K562 (cell line): Measurements from ENCODE around the gene UBE2L3. TPM values are rescaled to one million over a fixed set of nuclear protein-coding genes. Genes with fewer than 3 reads are reported as not detected.

Source experiments
- MAFF ChIP-seq: IDR thresholded peaks from 2 replicates; pipeline ENCODE4 v1.6.1; 2012; ENCODE audit warnings: low read length, improper control_type of control experiment
- PML ChIP-seq: IDR thresholded peaks from 2 replicates; pipeline ENCODE4 v1.6.1; 2012; ENCODE audit warnings: low read length, inconsistent platforms
- UBTF ChIP-seq, 2 experiments: IDR thresholded peaks; 2 replicates each; pipeline ENCODE4 v1.6.1; 2012; ENCODE audit warnings: improper control_type of control experiment in 2 of 2, low read depth in 2 of 2, low read length in 2 of 2, borderline replicate concordance in 1 of 2
- ZNF175 ChIP-seq: fragments of 200-800 bp; sonication (Bioruptor generic); IDR thresholded peaks from 2 replicates; pipeline ENCODE4 v1.6.1; 2016; ENCODE audit warnings: low read depth, mild to moderate bottlenecking, missing genetic modification characterization, missing compliant biosample characterization
- ZNF639 ChIP-seq, 2 experiments: fragments of 200-800 bp in 1 of 2; sonication (Bioruptor generic) in 1 of 2; sonication (generic) in 1 of 2; formaldehyde crosslinking in 1 of 2; IDR thresholded peaks in 1 of 2; conservative IDR thresholded peaks in 1 of 2; 2 replicates each; pipeline versions ENCODE4 v1.5.0 to v1.6.1; 2016 to 2020; ENCODE audit warnings: missing compliant biosample characterization in 1 of 2, missing genetic modification characterization in 1 of 2, missing genetic modification reagents in 1 of 2
- polyA plus RNA-seq, 8 experiments: library from polyadenylated mRNA; depleted of rRNA in 4 of 8; stranded (reverse) in 5 of 8; unstranded in 3 of 8; fragments of >200 nt; fragmentation: Nextera tagmentation in 2 of 8; fragmentation: Illumina TruSeq in 1 of 8; extraction: Ambion mirVana in 2 of 8; extraction: Trizol in 1 of 8; gene quantifications; 2 replicates each; pipeline versions ENCODE4 v1.2.1 to v1.2.3, GENCODE V29; 2011 to 2014; ENCODE audit warnings: inconsistent platforms in 1 of 8, missing spikeins in 1 of 8
- total RNA-seq, 7 experiments: library from RNA; depleted of rRNA in 6 of 7; stranded (reverse); fragments of >200 nt in 6 of 7; fragmentation: Illumina TruSeq in 2 of 7; extraction: Trizol in 2 of 7; gene quantifications; 2 replicates each; pipeline versions ENCODE4 v1.2.1 to v1.2.3, GENCODE V29; 2011 to 2021; ENCODE audit warnings: low replicate concordance in 1 of 7
- TF ChIP-seq, protein P1 (sequence below): fragments of 450-650 bp; formaldehyde crosslinking; IDR thresholded peaks from 2 replicates; pipeline ENCODE4 v1.4.0; 2022; ENCODE audit warnings: mild to moderate bottlenecking, moderate library complexity

UBE2L3 gene
- total and polyA plus RNA-seq, 9 of the 15 experiments (the other 6 are each of a cell fraction or from before 2014, with no cell fraction given) = 215 to 625 (median 285) TPM

DNA sequence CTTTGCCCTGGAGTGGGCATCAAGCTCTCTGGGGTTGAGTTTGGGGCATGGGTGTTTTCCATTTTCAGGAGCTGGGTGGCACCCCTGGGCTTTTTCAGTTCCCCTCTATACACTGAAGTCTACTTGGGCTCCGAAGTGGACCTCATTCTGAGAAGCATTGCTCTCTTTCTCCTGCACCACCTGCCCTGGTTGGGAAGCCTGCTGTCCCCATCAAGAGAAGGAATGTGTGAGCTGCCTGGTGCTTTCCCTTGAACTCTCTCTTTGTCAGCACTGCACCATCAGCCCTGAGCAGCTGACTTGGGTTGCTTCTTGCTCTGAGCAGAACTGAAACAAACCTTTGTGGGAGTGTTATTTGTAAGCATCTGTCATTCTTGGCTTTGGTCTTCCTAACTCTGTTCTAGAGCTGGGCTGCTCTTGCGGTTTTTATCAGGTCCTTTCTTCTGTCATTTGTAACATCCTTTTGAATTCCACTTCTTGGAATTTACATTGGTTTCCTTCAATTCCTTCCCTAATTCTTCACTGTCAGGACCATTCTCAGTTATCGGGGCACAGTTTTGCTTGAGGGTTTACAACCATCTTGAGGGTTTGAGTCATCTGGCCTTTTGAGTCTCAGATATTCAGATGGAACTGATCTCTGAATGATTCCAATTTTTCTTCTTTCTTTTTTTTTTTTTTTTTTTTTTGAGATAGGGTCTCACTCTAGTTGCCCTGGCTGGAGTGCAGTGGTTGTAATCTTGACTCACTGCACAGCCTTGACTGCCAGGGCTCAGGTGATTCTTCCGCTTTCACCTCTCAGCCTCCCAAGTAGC, 20.5 kb downstream of the UBE2L3 start (continued):
- TF ChIP-seq ZNF639 (CRISPR knock-in tag; conservative IDR thresholded peaks at IDR 0.05 in 1 of 2, IDR thresholded peaks at IDR 0.05 in 1 of 2) (no peak), MAFF (no peak; the same call in 1 of the 2 replicates), UBTF (IDR thresholded peaks at IDR 0.05; ENCODE audit: borderline replicate concordance in 1 of 2, low read depth in 2 of 2, low read length in 2 of 2) (peak in 1 of 2 experiments; percentile 34; a peak in 1 of 4 replicates), ZNF175 (CRISPR knock-in tag) (peak; percentile 87), PML (peak; percentile 94; the same call in 1 of the 2 replicates)
- TF ChIP-seq, protein P1, sequence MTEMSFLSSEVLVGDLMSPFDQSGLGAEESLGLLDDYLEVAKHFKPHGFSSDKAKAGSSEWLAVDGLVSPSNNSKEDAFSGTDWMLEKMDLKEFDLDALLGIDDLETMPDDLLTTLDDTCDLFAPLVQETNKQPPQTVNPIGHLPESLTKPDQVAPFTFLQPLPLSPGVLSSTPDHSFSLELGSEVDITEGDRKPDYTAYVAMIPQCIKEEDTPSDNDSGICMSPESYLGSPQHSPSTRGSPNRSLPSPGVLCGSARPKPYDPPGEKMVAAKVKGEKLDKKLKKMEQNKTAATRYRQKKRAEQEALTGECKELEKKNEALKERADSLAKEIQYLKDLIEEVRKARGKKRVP (CRISPR knock-in tag) = 0 out of 2 replicates have a peak, but pooled peaks have one; percentile 49
